Mucosa of descending colon (tissue), 3 donors: ENCODE results near the gene NOVA1. TPM values are rescaled to one million over a fixed set of nuclear protein-coding genes. Genes with fewer than 3 reads are reported as not detected.

Source experiments
- ATAC-seq: fragments of 200-7000 bp; cut with Tn5 transposase; one replicate; pipeline ENCODE4 v1.9.1; 2020; ENCODE audit warnings: mild to moderate bottlenecking, moderate library complexity
- DNase-seq, 3 donors: peaks; one replicate each; pipeline ENCODE4 v3.0.0-alpha.2; 2020
- H3K36me3 ChIP-seq: fragments of 200-600 bp; one replicate; pipeline ENCODE4 v1.8.0; 2021; ENCODE audit warnings: low read depth, mild to moderate bottlenecking
- H3K4me1 ChIP-seq: fragments of 200-600 bp; one replicate; pipeline ENCODE4 v1.8.0; 2021; ENCODE audit warnings: low read depth, mild to moderate bottlenecking
- H3K4me3 ChIP-seq: fragments of 200-600 bp; one replicate; pipeline ENCODE4 v1.8.0; 2021; ENCODE audit warnings: mild to moderate bottlenecking
- H3K9me3 ChIP-seq: fragments of 200-600 bp; one replicate; pipeline ENCODE4 v1.8.0; 2021; ENCODE audit warnings: mild to moderate bottlenecking
- CTCF ChIP-seq: fragments of 200-600 bp; IDR thresholded peaks from one replicate; pipeline ENCODE4 v1.8.0; 2022; ENCODE audit warnings: antibody characterized with exemption, mild to moderate bottlenecking
- intact Hi-C, 2 donors: fragments of 100-400 bp; cut with DNase I in 1 of 2; cut with micrococcal nuclease in 1 of 2; formaldehyde crosslinking; loops; one replicate each; pipeline versions ENCODE4 v1.11.0 to v1.11.1; 2022; cut with DNase I, micrococcal nuclease
- total RNA-seq, 3 donors: library from RNA; stranded (reverse); fragmentation: NEBNext Ultra II Directional in 2 of 3; extraction: Animal tissue kit (Norgen Biotek cat#: 25700) in 2 of 3; gene quantifications; one replicate each; pipeline versions ENCODE4 v1.2.1 to v1.2.4, GENCODE V29; 2021 to 2023
- donor health status: DM: no; HTN: no; CAD: no; lungs with moderate emphysema.
- donor health status: DM: no; HTN: no; CAD: no.
- donor health status: DM: no; HTN: yes; CAD: no.

Gene NOVA1
- total RNA-seq, 3 donors from 2014 or later = 3.0 to 13.7 (median 6.1) TPM

GRCh38 chr14:26526137-26526536 lies 71.7 kb downstream of the NOVA1 start:
- TF ChIP-seq CTCF = no peak
- ATAC-seq (no peak), DNase-seq (no peak)
- intact Hi-C loops = no loop called here
- Histone ChIP-seq H3K9me3 (no peaks in the 10 kb centered on the region), H3K4me3 (no peak overlapping the region), H3K4me1 (no peaks in the 10 kb centered on the region), H3K36me3 (no peaks in the 10 kb centered on the region)

GRCh38 chr14:26525085-26525484 lies 72.7 kb downstream of the NOVA1 start:
- no peaks in the 10 kb centered on the region for H3K36me3 ChIP-seq
- no peak for DNase-seq
- TF ChIP-seq CTCF = no peak
- no peak overlapping the region for H3K4me3 ChIP-seq
- no peaks in the 10 kb centered on the region for H3K4me1 ChIP-seq
- no peak for ATAC-seq
- intact Hi-C loops = no loop called here
- H3K9me3 ChIP-seq = no peaks in the 10 kb centered on the region

GRCh38 chr14:26522967-26523366 lies 74.9 kb downstream of the NOVA1 start:
- Histone ChIP-seq H3K9me3 (no peaks in the 10 kb centered on the region), H3K4me1 (no peaks in the 10 kb centered on the region), H3K4me3 (no peak overlapping the region), H3K36me3 (no peaks in the 10 kb centered on the region)
- no peak for ATAC-seq
- intact Hi-C loops = no loop called here
- DNase-seq = no peak
- no peak for TF ChIP-seq CTCF

GRCh38 chr14:26517771-26518170 lies 80.1 kb downstream of the NOVA1 start:
- no peak for TF ChIP-seq CTCF
- H3K4me3 ChIP-seq = no peak overlapping the region
- H3K36me3 ChIP-seq = no peaks in the 10 kb centered on the region
- DNase-seq (no peak), ATAC-seq (no peak)
- H3K4me1 ChIP-seq = no peaks in the 10 kb centered on the region
- intact Hi-C loops = no loop called here
- H3K9me3 ChIP-seq = no peaks in the 10 kb centered on the region

GRCh38 chr14:26500028-26500427 lies 97.8 kb downstream of the NOVA1 start:
- Histone ChIP-seq H3K4me3 (no peak overlapping the region), H3K4me1 (no peaks in the 10 kb centered on the region), H3K9me3 (no peaks in the 10 kb centered on the region), H3K36me3 (no peaks in the 10 kb centered on the region)
- DNase-seq (no peak), ATAC-seq (no peak)
- intact Hi-C loops = no loop called here
- TF ChIP-seq CTCF = no peak

- DNase-seq (no peak), ATAC-seq (no peak)
- TF ChIP-seq CTCF = no peak
- no peaks in the 10 kb centered on the region for H3K9me3 ChIP-seq
- no peaks in the 10 kb centered on the region for H3K4me1 ChIP-seq
- no peak overlapping the region for H3K4me3 ChIP-seq
- intact Hi-C loops = no loop called here
- no peaks in the 10 kb centered on the region for H3K36me3 ChIP-seq
These were observed 98.3 kb downstream of the NOVA1 start for GRCh38 chr14:26499546-26499945.
